Smooth muscle cell of the pulmonary artery (primary cell): ENCODE results near the gene EGR2. TPM values are rescaled to one million over a fixed set of nuclear protein-coding genes. Genes with fewer than 3 reads are reported as not detected.

ENCODE experiments used
- total RNA-seq: library from RNA; depleted of rRNA; stranded (reverse); fragments of >200 nt; gene quantifications from 2 replicates; pipeline ENCODE4 v1.2.3, GENCODE V29; 2014

EGR2 gene
- total RNA-seq: 0.36 and 1.7 TPM in 2 replicates

DNA sequence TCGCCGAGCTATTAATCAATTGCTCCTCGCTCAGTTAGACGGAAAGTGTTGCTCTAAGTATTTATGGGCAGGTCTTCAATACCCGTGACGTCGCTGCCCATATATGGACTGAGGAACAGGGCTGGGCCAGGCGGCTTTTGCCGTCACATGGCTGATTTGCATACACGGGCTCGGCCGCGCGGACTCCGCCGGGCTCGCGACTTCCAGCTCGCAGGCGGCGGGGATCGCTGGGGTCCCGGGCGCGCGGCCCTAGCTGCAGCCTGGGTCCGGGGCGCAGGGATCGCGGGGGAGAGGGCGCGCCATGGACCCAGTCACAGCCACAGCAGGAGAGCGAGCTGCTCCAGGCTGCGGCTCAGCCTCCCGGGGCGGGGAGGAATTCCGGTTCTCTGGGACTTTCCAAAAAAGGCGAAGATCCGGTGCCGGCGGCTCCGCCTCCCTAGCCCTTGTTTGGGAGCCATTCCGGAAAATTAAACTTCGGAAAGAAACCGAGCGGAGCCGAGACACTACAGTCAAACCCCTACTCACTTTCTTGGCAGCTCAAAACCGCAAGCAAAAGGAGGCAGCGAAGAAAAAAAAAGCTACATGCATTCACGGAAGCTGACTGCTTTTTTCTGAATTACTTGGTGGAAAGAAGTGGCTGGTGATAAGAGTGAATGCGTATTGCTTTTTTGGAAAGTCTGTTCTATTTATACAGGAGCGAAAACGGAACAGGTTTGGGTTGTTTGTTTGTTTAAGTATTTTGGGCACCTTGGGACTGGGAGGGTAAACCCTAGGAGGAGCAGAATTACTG is at the start of gene EGR2:
EGR2 (minus strand) TSS at position 36 of the 790 bp plus-strand sequence. CDS start 337 bp downstream, outside the sequence.

GRCh38 chr10:62804356-62805230 is 11.6 kb downstream of the EGR2 start, which contains the start of gene ADO:
TSS of gene ADO (plus strand) at chr10:62804720. CDS start at chr10:62805060, 340 bp downstream.

Other genes with a start within 250 kb of the EGR2 start
- 18.9 and 21.3 TPM in 2 replicates for gene ADO, start 11.6 kb downstream of the EGR2 start, total RNA-seq